HEK293 (cell line): ENCODE data around the gene FAM171A2.

Experiments
- CTCF ChIA-PET: fragments of 350-600 bp; formaldehyde crosslinking; extraction: SDS; loops from one replicate; lab custom pipeline; 2021; ENCODE audit warnings: antibody characterized with exemption; lab: Yijun Ruan, JAX
- POLR2A ChIA-PET: fragments of 300-600 bp; formaldehyde crosslinking; extraction: SDS; loops from one replicate; lab custom pipeline; 2020; ENCODE audit warnings: antibody characterized with exemption, inconsistent platforms; lab: Yijun Ruan, JAX
- H3K27ac ChIP-seq: fragments of 200-500 bp; sonication (Bioruptor generic); 2 replicates; pipeline ENCODE4 v1.5.1; 2014; ENCODE audit warnings: low read depth, low read length, control low read depth, inconsistent platforms; ENCODE audit errors: extremely low read depth
- H3K36me3 ChIP-seq, 2 experiments: fragments of 200-500 bp in 1 of 2; sonication (Bioruptor generic) in 1 of 2; 1 replicate in 1 of 2; 2 replicates in 1 of 2; pipeline ENCODE4 v1.5.1; 2014 to 2017; ENCODE audit warnings: inconsistent platforms in 2 of 2, low read length in 2 of 2; ENCODE audit not compliant: control insufficient read depth in 2 of 2, insufficient read depth in 1 of 2
- H3K4me1 ChIP-seq: fragments of 200-500 bp; sonication (Bioruptor generic); 2 replicates; pipeline ENCODE4 v1.5.1; 2014; ENCODE audit warnings: mild to moderate bottlenecking, low read length, inconsistent platforms; ENCODE audit not compliant: control insufficient read depth, insufficient read depth
- H3K4me3 ChIP-seq: 2 replicates; pipeline ENCODE4 v1.5.1; 2011; ENCODE audit warnings: low read depth, mild to moderate bottlenecking, control low read depth, low read length, moderate library complexity
- H3K9me3 ChIP-seq: fragments of 200-500 bp; sonication (Bioruptor generic); 2 replicates; pipeline ENCODE4 v1.5.1; 2014; ENCODE audit warnings: low read depth, low read length, inconsistent platforms; ENCODE audit not compliant: control insufficient read depth, insufficient read depth
- AEBP2 ChIP-seq: fragments of 450-650 bp; formaldehyde crosslinking; IDR thresholded peaks from 2 replicates; pipeline ENCODE4 v1.5.1; 2016; ENCODE audit warnings: missing biosample characterization, missing genetic modification characterization, borderline replicate concordance
- MEIS1 ChIP-seq: sonication (generic); formaldehyde crosslinking; IDR thresholded peaks from 2 replicates; pipeline ENCODE4 v1.8.1; 2022; ENCODE audit warnings: missing genetic modification reagents, mild to moderate bottlenecking, borderline replicate concordance
- PBX3 ChIP-seq: sonication (generic); formaldehyde crosslinking; IDR thresholded peaks from 2 replicates; pipeline ENCODE4 v1.8.1; 2022; ENCODE audit warnings: mild to moderate bottlenecking, moderate library complexity, missing genetic modification reagents
- PRDM1 ChIP-seq: fragments of 450-650 bp; formaldehyde crosslinking; IDR thresholded peaks from 2 replicates; pipeline ENCODE4; 2016; ENCODE audit warnings: missing biosample characterization, missing genetic modification characterization
- SCRT2 ChIP-seq: fragments of 450-650 bp; formaldehyde crosslinking; IDR thresholded peaks from 2 replicates; pipeline ENCODE4 v1.5.1; 2016; ENCODE audit warnings: missing biosample characterization, missing genetic modification characterization
- SP2 ChIP-seq: fragments of 450-650 bp; formaldehyde crosslinking; IDR thresholded peaks from 2 replicates; pipeline ENCODE4 v1.5.1; 2016; ENCODE audit warnings: missing biosample characterization, missing genetic modification characterization
- SP3 ChIP-seq: fragments of 450-650 bp; formaldehyde crosslinking; IDR thresholded peaks from 2 replicates; pipeline ENCODE4 v1.5.1; 2016; ENCODE audit warnings: missing biosample characterization, missing genetic modification characterization
- ZBTB6 ChIP-seq: fragments of 450-650 bp; formaldehyde crosslinking; IDR thresholded peaks from 2 replicates; pipeline ENCODE4 v1.5.1; 2017; ENCODE audit warnings: missing biosample characterization, missing genetic modification characterization
- ZNF175 ChIP-seq: fragments of 450-650 bp; formaldehyde crosslinking; IDR thresholded peaks from 2 replicates; pipeline ENCODE4 v1.5.1; 2016; ENCODE audit warnings: missing biosample characterization, missing genetic modification characterization
- ZNF311 ChIP-seq: fragments of 450-650 bp; formaldehyde crosslinking; IDR thresholded peaks from 2 replicates; pipeline ENCODE4 v1.5.1; 2017; ENCODE audit warnings: missing biosample characterization, missing genetic modification characterization, borderline replicate concordance
- ZNF37A ChIP-seq: fragments of 450-650 bp; IDR thresholded peaks from 2 replicates; pipeline ENCODE4 v1.5.1; 2018; ENCODE audit warnings: missing biosample characterization, missing genetic modification characterization
- ZNF501 ChIP-seq: fragments of 450-650 bp; formaldehyde crosslinking; IDR thresholded peaks from 2 replicates; pipeline ENCODE4 v1.5.1; 2016; ENCODE audit warnings: missing biosample characterization, missing genetic modification characterization
- ZNF549 ChIP-seq: fragments of 450-650 bp; IDR thresholded peaks from 2 replicates; pipeline ENCODE4 v1.5.1; 2018; ENCODE audit warnings: missing biosample characterization, missing genetic modification characterization, mild to moderate bottlenecking, inconsistent platforms, moderate library complexity
- ZNF585B ChIP-seq: fragments of 450-650 bp; formaldehyde crosslinking; IDR thresholded peaks from 2 replicates; pipeline ENCODE4 v1.5.1; 2016; ENCODE audit warnings: missing biosample characterization, missing genetic modification characterization
- ZNF639 ChIP-seq: fragments of 450-650 bp; formaldehyde crosslinking; IDR thresholded peaks from 2 replicates; pipeline ENCODE4 v1.5.1; 2016; ENCODE audit warnings: missing biosample characterization, missing genetic modification characterization
- ZNF654 ChIP-seq: fragments of 450-650 bp; formaldehyde crosslinking; IDR thresholded peaks from 2 replicates; pipeline ENCODE4 v1.5.1; 2016; ENCODE audit warnings: low read depth, missing biosample characterization, missing genetic modification characterization
- ZNF76 ChIP-seq: fragments of 450-650 bp; formaldehyde crosslinking; IDR thresholded peaks from 2 replicates; pipeline ENCODE4; 2016; ENCODE audit warnings: low read depth, missing biosample characterization, missing genetic modification characterization, borderline replicate concordance
- ZSCAN4 ChIP-seq: fragments of 450-650 bp; formaldehyde crosslinking; IDR thresholded peaks from 2 replicates; pipeline ENCODE4 v1.5.1; 2017; ENCODE audit warnings: missing biosample characterization, missing genetic modification characterization

FAM171A2 gene

GRCh38 chr17:44334727-44335126, 28.9 kb downstream of the FAM171A2 start:
- Histone ChIP-seq H3K4me3 (no peak overlapping the region), H3K4me1 (peaks cover 4% of the 10 kb centered on the region), H3K36me3 (no peaks in the 10 kb centered on the region), H3K9me3 (no peaks in the 10 kb centered on the region)
- CTCF ChIA-PET: interaction anchor here (0.6 to 0.7 kb wide), 2 partner anchors 74 to 129 kb away, joined by 3 to 4 read pairs; no protein-coding TSS in a partner anchor
- TF ChIP-seq ZNF76 (tag by site-specific recombination): no peak
- no peak for TF ChIP-seq ZNF175
- no peak for TF ChIP-seq PBX3 (CRISPR knock-in tag)
- no peak for TF ChIP-seq PRDM1
- no peak for TF ChIP-seq ZNF549 (tag by site-specific recombination)
- 0 out of 2 replicates have a peak, but pooled peaks have one; percentile 30 for TF ChIP-seq ZNF585B (tag by site-specific recombination)
- TF ChIP-seq SP2 (tag by site-specific recombination): no peak
- no peak for TF ChIP-seq ZNF37A
- TF ChIP-seq, all 188 proteins: peak for 1
- no peak overlapping the region for H3K27ac ChIP-seq
- POLR2A ChIA-PET: interaction anchor here (2.8 kb wide), 1 partner anchor 11 kb away, joined by 11 read pairs; the partner anchor contains the start of gene GRN

- peaks cover 4% of the 10 kb centered on the region for H3K4me1 ChIP-seq
- H3K27ac ChIP-seq: no peak overlapping the region
- ChIA-PET POLR2A (interaction anchor here (2.8 kb wide), 1 partner anchor 11 kb away, joined by 11 read pairs; the partner anchor contains the start of gene GRN), CTCF (interaction anchor here (0.6 to 3.7 kb wide), 4 partner anchors 8 to 129 kb away, joined by 3 to 33 read pairs (median 4); no protein-coding TSS in a partner anchor)
- no peaks in the 10 kb centered on the region for H3K36me3 ChIP-seq
- TF ChIP-seq AEBP2 (no peak), SP3 (tag by site-specific recombination) (no peak), MEIS1 (no peak), ZNF501 (tag by site-specific recombination) (no peak)
- no peaks in the 10 kb centered on the region for H3K9me3 ChIP-seq
- no peak overlapping the region for H3K4me3 ChIP-seq
Measured at GRCh38 chr17:44334315-44334714, 29.3 kb downstream of the FAM171A2 start.

GRCh38 chr17:44333371-44333770, 30.3 kb downstream of the FAM171A2 start:
- no peak for TF ChIP-seq ZBTB6
- TF ChIP-seq ZNF311 (tag by site-specific recombination): no peak
- ChIA-PET CTCF (interaction anchor here (0.6 to 3.7 kb wide), 6 partner anchors 9 to 480 kb away, joined by 3 to 33 read pairs (median 4); no protein-coding TSS in a partner anchor), POLR2A (interaction anchor here (1.5 to 3.7 kb wide), 2 partner anchors 11 to 112 kb away, joined by 3 to 18 read pairs; partner anchors contain the start of gene GRN)
- Histone ChIP-seq H3K4me1 (peaks cover 4% of the 10 kb centered on the region), H3K36me3 (no peaks in the 10 kb centered on the region), H3K9me3 (no peaks in the 10 kb centered on the region), H3K27ac (no peak overlapping the region), H3K4me3 (no peak overlapping the region)

- Histone ChIP-seq H3K4me1 (peaks cover 4% of the 10 kb centered on the region), H3K4me3 (no peak overlapping the region), H3K36me3 (no peaks in the 10 kb centered on the region), H3K9me3 (no peaks in the 10 kb centered on the region), H3K27ac (no peak overlapping the region)
- CTCF ChIA-PET: interaction anchor here (0.6 to 3.7 kb wide), 37 partner anchors 9 to 1594 kb away, joined by 3 to 33 read pairs (median 5); partner anchors contain the start of genes ATXN7L3 and GRN
- POLR2A ChIA-PET: interaction anchor here (3.7 kb wide), 1 partner anchor 110 kb away, joined by 18 read pairs; no protein-coding TSS in a partner anchor
- peak; percentile 81 for TF ChIP-seq ZNF654 (tag by site-specific recombination)
- TF ChIP-seq ZNF639: no peak
- TF ChIP-seq SCRT2 (tag by site-specific recombination): 0 out of 2 replicates have a peak, but pooled peaks have one; percentile 13
- TF ChIP-seq ZSCAN4 (tag by site-specific recombination): no peak
Measured at GRCh38 chr17:44331249-44331760, 32.3 kb downstream of the FAM171A2 start.
